Measurements from ENCODE around the gene PODN. TPM values are rescaled to one million over a fixed set of nuclear protein-coding genes. Genes with fewer than 3 reads are reported as not detected.

PODN gene
- total RNA-seq, 1 donor from 2014 or later: not detected

- intact Hi-C loops (cut with micrococcal nuclease): no loop called here
These were observed 12.5 kb downstream of the PODN start for GRCh38 chr1:53074313-53075154.

- intact Hi-C loops (cut with micrococcal nuclease): no loop called here
These were observed 13.2 kb downstream of the PODN start for GRCh38 chr1:53075206-53075605.

- intact Hi-C loops (cut with micrococcal nuclease): no loop called here
These were observed 13.7 kb downstream of the PODN start for GRCh38 chr1:53075761-53076163.

GRCh38 chr1:53076165-53076564, 14.2 kb downstream of the PODN start:
- intact Hi-C loops (cut with micrococcal nuclease): no loop called here

- intact Hi-C loops (cut with micrococcal nuclease): no loop called here
These were observed 14.9 kb downstream of the PODN start for GRCh38 chr1:53076721-53077598.

- intact Hi-C loops (cut with micrococcal nuclease): no loop called here
These were observed 15.6 kb downstream of the PODN start for GRCh38 chr1:53077599-53077965.

- intact Hi-C loops (cut with micrococcal nuclease): no loop called here
These were observed 16.5 kb downstream of the PODN start for GRCh38 chr1:53078333-53079101.

GRCh38 chr1:53079251-53079650, 17.2 kb downstream of the PODN start:
- intact Hi-C loops (cut with micrococcal nuclease): no loop called here

- intact Hi-C loops (cut with micrococcal nuclease): no loop called here
These were observed 18.0 kb downstream of the PODN start for GRCh38 chr1:53080041-53080440.

- intact Hi-C loops (cut with micrococcal nuclease): no loop called here
These were observed 18.8 kb downstream of the PODN start for GRCh38 chr1:53080769-53081168.

GRCh38 chr1:53081384-53082066, 19.5 kb downstream of the PODN start:
- intact Hi-C loops (cut with micrococcal nuclease): no loop called here

GRCh38 chr1:53082826-53083455, 20.9 kb downstream of the PODN start:
- intact Hi-C loops (cut with micrococcal nuclease): no loop called here

- intact Hi-C loops (cut with micrococcal nuclease): no loop called here
These were observed 21.9 kb downstream of the PODN start for GRCh38 chr1:53083636-53084588.

- intact Hi-C loops (cut with micrococcal nuclease): no loop called here
These were observed 22.6 kb downstream of the PODN start for GRCh38 chr1:53084589-53084971.

- intact Hi-C loops (cut with micrococcal nuclease): no loop called here
These were observed 23.4 kb downstream of the PODN start for GRCh38 chr1:53085405-53085804.

- intact Hi-C loops (cut with micrococcal nuclease): no loop called here
These were observed 24.6 kb downstream of the PODN start for GRCh38 chr1:53086491-53087070.

- intact Hi-C loops (cut with micrococcal nuclease): no loop called here
These were observed 25.6 kb downstream of the PODN start for GRCh38 chr1:53087332-53088285.

Data from T-helper 1 cell treated with Interleukin-12 subunit alpha and Interleukin-12 subunit beta and Interleukin-4 antibody, amounts not matched to agents 30 ng/mL and 1 ng/mL, for 36 hours (primary cell).